SW480 (cell line): ENCODE data around the gene TXNRD3.
A peak's percentile ranks its signal among the peaks of the same experiment; 100 is the strongest.
"Not testable (repeated sequence)": the region's sequence is repeated elsewhere in the genome, so short reads cannot be mapped to it uniquely, and the experiment has no call there.

Experiments
- DNase-seq: peaks from one replicate; pipeline ENCODE4 v3.0.0-alpha.2; 2016; ENCODE audit warnings: low spot score

Gene TXNRD3

GRCh38 chr3:126646674-126647073 lies 8.2 kb downstream of the TXNRD3 start:
- no peak for DNase-seq

- no peak for DNase-seq
Measured at GRCh38 chr3:126644615-126645014, 10.3 kb downstream of the TXNRD3 start.

GRCh38 chr3:126638790-126639189 lies 16.1 kb downstream of the TXNRD3 start:
- no peak for DNase-seq

GRCh38 chr3:126636436-126636835 lies 18.5 kb downstream of the TXNRD3 start:
- no peak for DNase-seq

GRCh38 chr3:126634803-126635202 lies 20.1 kb downstream of the TXNRD3 start:
- DNase-seq = no peak

GRCh38 chr3:126630020-126630419 lies 24.9 kb downstream of the TXNRD3 start:
- DNase-seq = no peak

GRCh38 chr3:126625735-126626134 lies 29.2 kb downstream of the TXNRD3 start:
- DNase-seq = not testable (repeated sequence)

- no peak for DNase-seq
Measured at GRCh38 chr3:126622694-126623093, 32.2 kb downstream of the TXNRD3 start.

- DNase-seq = peak; percentile 46
Measured at GRCh38 chr3:126621627-126622345, 33.1 kb downstream of the TXNRD3 start.

GRCh38 chr3:126621171-126621570 lies 33.8 kb downstream of the TXNRD3 start:
- DNase-seq = peak; percentile 25

- no peak for DNase-seq
Measured at GRCh38 chr3:126620738-126621137, 34.2 kb downstream of the TXNRD3 start.

- no peak for DNase-seq
Measured at GRCh38 chr3:126618760-126619159, 36.2 kb downstream of the TXNRD3 start.

- no peak for DNase-seq
Measured at GRCh38 chr3:126618021-126618420, 36.9 kb downstream of the TXNRD3 start.

- no peak for DNase-seq
Measured at GRCh38 chr3:126617571-126617970, 37.4 kb downstream of the TXNRD3 start.

- DNase-seq = no peak
Measured at GRCh38 chr3:126616931-126617330, 38.0 kb downstream of the TXNRD3 start.

GRCh38 chr3:126613479-126614188 lies 41.3 kb downstream of the TXNRD3 start:
- DNase-seq = no peak

- no peak for DNase-seq
Measured at GRCh38 chr3:126612479-126613205, 42.3 kb downstream of the TXNRD3 start.

GRCh38 chr3:126609909-126610308 lies 45.0 kb downstream of the TXNRD3 start:
- DNase-seq = no peak

GRCh38 chr3:126607214-126607908 lies 47.6 kb downstream of the TXNRD3 start:
- no peak for DNase-seq

GRCh38 chr3:126606001-126606400 lies 48.9 kb downstream of the TXNRD3 start:
- DNase-seq = no peak

GRCh38 chr3:126604691-126605090 lies 50.2 kb downstream of the TXNRD3 start:
- DNase-seq = no peak

GRCh38 chr3:126599101-126599500 lies 55.8 kb downstream of the TXNRD3 start:
- DNase-seq = no peak
